NCI-H2196 (cell line): ENCODE data around the gene SLC33A1.

Source experiments
- DNase-seq: peaks from one replicate; lab custom pipeline; 2025; ENCODE audit not compliant: unreplicated experiment; lab: John Stamatoyannopoulos, UW

SLC33A1 gene

GRCh38 chr3:155792532-155792931 lies 61.7 kb downstream of the SLC33A1 start:
- DNase-seq, result no peak

- DNase-seq, result no peak
Observed at GRCh38 chr3:155791190-155791589, 63.0 kb downstream of the SLC33A1 start.

GRCh38 chr3:155790272-155790925 lies 63.8 kb downstream of the SLC33A1 start:
- DNase-seq, result no peak

GRCh38 chr3:155785662-155786295 lies 68.4 kb downstream of the SLC33A1 start:
- DNase-seq, result no peak

GRCh38 chr3:155782390-155782953 lies 71.8 kb downstream of the SLC33A1 start:
- DNase-seq, result no peak

- DNase-seq, result no peak
Observed at GRCh38 chr3:155780291-155780690, 73.9 kb downstream of the SLC33A1 start.

- no peak for DNase-seq
Observed at GRCh38 chr3:155778462-155778861, 75.8 kb downstream of the SLC33A1 start.

GRCh38 chr3:155772801-155773200 lies 81.4 kb downstream of the SLC33A1 start:
- no peak for DNase-seq

GRCh38 chr3:155771126-155771525 lies 83.1 kb downstream of the SLC33A1 start:
- no peak for DNase-seq
